Activated CD4-positive, alpha-beta T cell treated with anti-CD3 and anti-CD28 coated beads, Interleukin-2, amount 50 U/mL, for 1 hour (primary cell): ENCODE measurements around the gene AKAP14.
"Not testable (repeated sequence)": the region's sequence is repeated elsewhere in the genome, so short reads cannot be mapped to it uniquely, and the experiment has no call there.

Source experiments
- DNase-seq: peaks from one replicate; pipeline ENCODE4 v3.0.0-alpha.2; 2020

AKAP14 gene

DNA sequence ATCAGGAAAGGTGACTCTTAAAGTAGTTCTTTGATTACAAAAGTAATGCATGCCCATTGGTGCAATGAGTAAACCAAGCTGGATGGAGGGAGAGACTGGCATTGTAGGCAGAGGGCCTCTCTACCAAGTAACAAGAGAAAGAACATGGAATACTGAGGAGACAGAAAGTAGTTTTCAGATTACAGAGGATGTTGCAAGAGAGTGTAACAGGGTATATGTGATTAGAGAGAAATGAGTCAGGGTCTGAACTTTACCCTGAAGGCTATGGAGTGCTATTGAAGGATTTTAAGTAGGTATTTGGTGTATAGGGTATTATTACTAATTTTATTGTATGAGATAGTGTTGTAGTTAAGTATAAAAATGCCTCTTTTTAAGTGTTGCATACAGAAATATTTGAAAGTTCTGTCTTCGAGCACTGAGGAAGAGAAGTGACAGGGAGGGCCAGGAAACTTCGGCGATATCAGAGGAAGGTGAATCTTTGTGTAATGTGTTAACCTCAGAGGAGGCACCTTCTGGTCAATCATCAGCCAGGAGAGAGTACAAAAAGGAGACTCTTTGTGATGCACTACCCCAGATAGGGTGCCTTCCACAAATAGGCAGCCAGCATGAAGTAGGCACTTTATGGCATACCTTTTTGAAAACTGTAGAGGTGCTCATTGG, 39.7 kb downstream of the AKAP14 start:
- DNase-seq = no peak

DNA sequence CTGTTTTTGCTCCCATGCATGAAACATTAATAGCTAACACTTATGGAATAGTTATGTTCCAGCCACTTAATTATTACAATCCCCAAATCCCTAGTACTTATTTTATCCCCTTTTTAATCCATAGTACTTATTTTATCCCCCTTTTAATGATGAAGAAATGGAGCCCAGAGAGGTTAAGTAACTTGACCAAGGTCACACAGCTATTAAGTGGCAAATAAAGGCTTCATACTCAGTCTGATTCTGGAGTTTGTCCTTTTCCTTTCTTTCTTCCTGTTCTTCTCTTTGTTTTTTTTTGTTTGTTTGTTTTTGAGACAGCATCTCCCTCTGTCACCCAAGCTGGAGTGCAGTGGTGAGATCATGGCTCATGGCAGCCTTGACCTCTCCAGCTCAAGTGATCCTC, 45.6 kb downstream of the AKAP14 start:
- DNase-seq = no peak

DNA sequence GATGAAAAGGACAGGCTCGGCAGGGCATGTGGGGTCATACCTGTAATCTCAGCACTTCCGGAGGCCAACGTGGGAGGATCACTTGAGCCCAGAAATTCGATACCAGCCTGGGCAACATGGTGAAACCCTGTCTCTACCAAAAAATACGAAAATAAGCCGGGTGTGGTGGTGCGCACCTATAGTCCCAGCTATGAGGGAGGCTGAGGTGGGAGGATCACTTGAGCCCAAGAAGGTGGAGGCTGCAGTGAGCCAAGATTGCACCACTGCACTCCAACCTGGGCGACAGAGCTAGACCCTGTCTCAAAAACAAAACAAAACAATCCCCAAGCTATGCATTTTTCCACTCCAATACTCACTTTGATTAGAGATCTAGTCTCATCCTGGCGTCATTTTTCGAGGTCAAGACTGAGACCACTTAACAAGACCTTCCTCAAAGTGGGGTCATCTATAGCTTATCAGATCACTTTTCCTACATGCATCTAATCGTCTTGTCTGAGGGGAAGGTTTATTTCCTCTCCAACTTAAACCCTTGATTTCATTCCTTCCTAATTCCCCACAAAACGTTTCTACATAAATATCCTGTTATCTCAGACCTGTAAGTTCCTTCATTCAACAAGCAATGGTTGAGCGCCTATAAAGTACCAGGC, 46.6 kb downstream of the AKAP14 start:
- DNase-seq = no peak

DNA sequence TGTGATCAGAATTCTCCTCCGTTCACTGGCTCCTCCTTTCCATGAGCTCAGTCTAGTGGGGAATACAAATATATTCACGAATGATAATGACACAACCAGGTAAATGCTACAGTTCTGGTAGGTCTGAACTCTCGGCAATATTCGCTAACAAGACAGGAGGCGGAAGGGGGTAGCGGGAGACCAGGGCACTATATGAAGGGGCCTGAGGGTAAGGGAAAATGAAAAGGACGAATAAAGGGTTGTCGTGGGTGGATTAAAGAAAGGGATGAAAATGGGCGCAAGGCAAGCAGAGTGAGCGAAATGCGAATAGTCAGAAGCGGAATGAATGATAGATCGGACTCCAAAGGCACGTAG, 47.1 kb downstream of the AKAP14 start:
- DNase-seq = no peak

- peak; percentile 72 for DNase-seq
Observed at GRCh38 chrX:119943185-119943988, 47.7 kb downstream of the AKAP14 start, which contains the start of gene NKAP. TSS of gene NKAP (minus strand) at chrX:119943751. CDS start at chrX:119943605, 146 bp downstream.

DNA sequence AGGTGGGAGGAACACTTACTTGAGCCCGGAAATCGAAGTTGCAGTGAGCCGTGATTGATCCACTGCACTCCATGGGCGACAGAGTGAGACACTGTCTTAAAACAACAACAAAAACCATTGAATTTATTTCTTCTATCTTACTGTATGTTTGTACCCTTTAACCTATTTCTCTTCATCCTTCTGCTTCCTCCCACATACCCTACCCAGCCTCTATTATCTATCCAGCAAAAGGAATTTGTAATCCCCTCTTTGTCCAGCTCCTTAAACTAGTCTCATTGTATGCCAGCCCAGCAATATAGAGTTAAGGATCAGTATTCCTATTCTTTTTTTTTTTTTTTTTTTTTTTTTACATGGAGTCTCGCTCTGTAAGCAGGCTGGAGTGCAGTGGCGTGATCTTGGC, 49.8 kb downstream of the AKAP14 start:
- DNase-seq = no peak

GRCh38 chrX:119948381-119948780, 52.7 kb downstream of the AKAP14 start:
- no peak for DNase-seq

GRCh38 chrX:119954374-119954773, 58.7 kb downstream of the AKAP14 start:
- no peak for DNase-seq

- peak; percentile 16 for DNase-seq
Observed at GRCh38 chrX:119955807-119956570, 60.3 kb downstream of the AKAP14 start.

GRCh38 chrX:119960625-119961024, 64.9 kb downstream of the AKAP14 start:
- no peak for DNase-seq

GRCh38 chrX:119966837-119967236, 71.1 kb downstream of the AKAP14 start:
- not testable (repeated sequence) for DNase-seq
